HCT116 (cell line): ENCODE results near the gene SUSD4. TPM values are rescaled to one million over a fixed set of nuclear protein-coding genes. Genes with fewer than 3 reads are reported as not detected.

Experiments
- ATAC-seq: fragments of 200-7000 bp; cut with Tn5 transposase; 2 replicates; pipeline ENCODE4 v1.9.1; 2020; ENCODE audit warnings: mild to moderate bottlenecking, moderate library complexity
- BruUV-seq: library from RNA; stranded (reverse); fragments of 400-500 nt; replicated peaks from 2 replicates; lab custom pipeline; 2021; lab: Mats Ljungman, UMichigan
- CTCF ChIA-PET: fragments of 300-600 bp; sonication (Branson Sonifier 250); formaldehyde crosslinking; loops from one replicate; lab custom pipeline; 2021; ENCODE audit warnings: antibody characterized with exemption; lab: Charles Lee
- POLR2A ChIA-PET: fragments of 300-600, 350-600 bp; sonication (Branson Sonifier 250); formaldehyde crosslinking; loops from one replicate; lab custom pipeline; 2021; ENCODE audit warnings: antibody characterized with exemption; lab: Charles Lee
- RAD21 ChIA-PET, 2 experiments: fragments of 300-600 bp; sonication (Branson Sonifier 250); formaldehyde crosslinking; loops; one replicate each; lab custom pipeline; 2023; ENCODE audit warnings: low total read pairs in 2 of 2; ENCODE audit not compliant: uncharacterized antibody in 2 of 2, unreplicated experiment in 2 of 2, low non-redundant PET in 1 of 2; lab: Charles Lee
- DNase-seq: peaks from one replicate; pipeline ENCODE4 v3.0.0-alpha.2; 2010; ENCODE audit warnings: low read depth, low spot score
- H2AFZ ChIP-seq: fragments of 200-600 bp; shearing (Covaris generic), sonication (generic); 2 replicates; pipeline ENCODE4 v1.6.1; 2017; ENCODE audit warnings: low read depth, mixed run types, mixed read lengths, antibody characterized with exemption, low read length; ENCODE audit not compliant: poor library complexity, severe bottlenecking
- H3K27ac ChIP-seq: 2 replicates; pipeline ENCODE4 v1.5.1; 2012; ENCODE audit warnings: low read depth, low read length
- H3K27me3 ChIP-seq: fragments of 200-600 bp; sonication (generic); 2 replicates; pipeline ENCODE4 v1.6.1; 2016; ENCODE audit warnings: mixed run types, low read length, mixed read lengths; ENCODE audit not compliant: insufficient read depth
- H3K36me3 ChIP-seq, 2 experiments: fragments of 200-500 bp in 1 of 2; fragments of 200-600 bp in 1 of 2; sonication (Bioruptor generic) in 1 of 2; sonication (generic) in 1 of 2; 2 replicates each; pipeline versions ENCODE4 v1.5.1 to v1.6.1; 2014 to 2016; ENCODE audit warnings: low read length in 2 of 2, inconsistent platforms in 1 of 2, mixed read lengths in 1 of 2, mixed run types in 1 of 2; ENCODE audit not compliant: insufficient read depth in 2 of 2, control insufficient read depth in 1 of 2
- H3K4me1 ChIP-seq, 2 experiments: fragments of 200-600 bp in 1 of 2; sonication (generic) in 1 of 2; 2 replicates each; pipeline versions ENCODE4 v1.5.1 to v1.6.1; 2012 to 2017; ENCODE audit warnings: low read length in 2 of 2, inconsistent platforms in 1 of 2, mild to moderate bottlenecking in 1 of 2, mixed read lengths in 1 of 2, mixed run types in 1 of 2, moderate library complexity in 1 of 2; ENCODE audit not compliant: insufficient read depth in 2 of 2, control insufficient read depth in 1 of 2
- H3K4me2 ChIP-seq: fragments of 200-600 bp; sonication (generic); 2 replicates; pipeline ENCODE4 v1.6.1; 2017; ENCODE audit warnings: mixed run types, low read length, mixed read lengths
- H3K4me3 ChIP-seq, 2 experiments: fragments of 200-600 bp in 1 of 2; sonication (generic) in 1 of 2; replicated peaks in 1 of 2; 2 replicates each; pipeline ENCODE4 v1.5.1; 2011 to 2016; ENCODE audit warnings: low read length in 2 of 2, control low read depth in 1 of 2, low read depth in 1 of 2, mild to moderate bottlenecking in 1 of 2, mixed read lengths in 1 of 2, mixed run types in 1 of 2
- H3K79me2 ChIP-seq: fragments of 200-600 bp; sonication (generic); 2 replicates; pipeline ENCODE4 v1.6.1; 2017; ENCODE audit warnings: mild to moderate bottlenecking, mixed run types, low read length, moderate library complexity, mixed read lengths; ENCODE audit not compliant: insufficient read depth
- H3K9ac ChIP-seq: fragments of 200-600 bp; sonication (generic); 2 replicates; pipeline ENCODE4 v1.6.1; 2016; ENCODE audit warnings: low read length, mixed read lengths
- H3K9me2 ChIP-seq: fragments of 200-600 bp; sonication (generic), shearing (Covaris generic); 2 replicates; pipeline ENCODE4 v1.6.1; 2017; ENCODE audit warnings: mixed run types, mild to moderate bottlenecking, moderate library complexity; ENCODE audit not compliant: insufficient read depth
- H3K9me3 ChIP-seq, 2 experiments: fragments of 200-500 bp in 1 of 2; fragments of 200-600 bp in 1 of 2; sonication (Bioruptor generic) in 1 of 2; sonication (generic) in 1 of 2; 2 replicates each; pipeline ENCODE4 v1.6.1; 2014 to 2017; ENCODE audit warnings: low read length in 2 of 2, mixed read lengths in 2 of 2, inconsistent platforms in 1 of 2, low read depth in 1 of 2, mild to moderate bottlenecking in 1 of 2, mixed run types in 1 of 2, moderate library complexity in 1 of 2; ENCODE audit not compliant: control insufficient read depth in 1 of 2, insufficient read depth in 1 of 2
- H4K20me1 ChIP-seq: fragments of 200-600 bp; sonication (generic), shearing (Covaris generic); 2 replicates; pipeline ENCODE4 v1.6.1; 2017; ENCODE audit warnings: mixed run types, mild to moderate bottlenecking, moderate library complexity; ENCODE audit not compliant: insufficient read depth
- CBX3 ChIP-seq: IDR thresholded peaks from 2 replicates; pipeline ENCODE4 v1.6.1; 2012; ENCODE audit warnings: low read depth
- CEBPB ChIP-seq: IDR thresholded peaks from 2 replicates; pipeline ENCODE4 v1.6.1; 2012; ENCODE audit warnings: low read depth
- ELF1 ChIP-seq: IDR thresholded peaks from 2 replicates; pipeline ENCODE4 v1.6.1; 2012; ENCODE audit warnings: low read depth, borderline replicate concordance
- EZH2 ChIP-seq: fragments of 200-600 bp; sonication (generic); IDR thresholded peaks from 2 replicates; pipeline ENCODE4 v1.6.1; 2017; ENCODE audit warnings: antibody characterized with exemption, mixed run types
- FOSL1 ChIP-seq: IDR thresholded peaks from 2 replicates; pipeline ENCODE4 v1.6.1; 2012; ENCODE audit warnings: low read depth
- JUND ChIP-seq: IDR thresholded peaks from 2 replicates; pipeline ENCODE4 v1.6.1; 2012
- SP1 ChIP-seq: IDR thresholded peaks from 2 replicates; pipeline ENCODE4 v1.6.1; 2012; ENCODE audit warnings: low read depth
- SRF ChIP-seq: IDR thresholded peaks from 2 replicates; pipeline ENCODE4 v1.6.1; 2012; ENCODE audit warnings: low read depth
- TCF7L2 ChIP-seq: IDR thresholded peaks from 2 replicates; pipeline ENCODE4 v1.7.0; 2011; ENCODE audit warnings: borderline replicate concordance, inconsistent platforms; ENCODE audit not compliant: insufficient read depth, insufficient read length; ENCODE audit errors: extremely low read depth
- intact Hi-C: fragments of 100-400 bp; cut with micrococcal nuclease; formaldehyde crosslinking; loops from 2 replicates; pipeline ENCODE4 v1.10.0; 2022
- total RNA-seq: library from RNA; stranded (reverse); gene quantifications from one replicate; pipeline ENCODE4 v1.2.1, GENCODE V29; 2021; ENCODE audit not compliant: unreplicated experiment
- TF ChIP-seq, protein P1 (sequence below): IDR thresholded peaks from 2 replicates; pipeline ENCODE4 v1.6.1; 2012; ENCODE audit warnings: low read depth
- TF ChIP-seq, protein P2 (sequence below), 3 experiments: fragments of 200-600 bp in 1 of 3; sonication (generic) in 1 of 3; IDR thresholded peaks in 2 of 3; conservative IDR thresholded peaks in 1 of 3; 2 replicates each; pipeline ENCODE4 v1.5.1; 2012 to 2017; ENCODE audit warnings: low read depth in 2 of 3, low read length in 2 of 3, antibody characterized with exemption in 1 of 3, borderline replicate concordance in 1 of 3, control low read depth in 1 of 3, mild to moderate bottlenecking in 1 of 3, mixed read lengths in 1 of 3, mixed run types in 1 of 3, moderate library complexity in 1 of 3; ENCODE audit not compliant: insufficient read depth in 1 of 3

Gene SUSD4
- total RNA-seq, 1 experiment from 2014 or later = 0.59 TPM

DNA sequence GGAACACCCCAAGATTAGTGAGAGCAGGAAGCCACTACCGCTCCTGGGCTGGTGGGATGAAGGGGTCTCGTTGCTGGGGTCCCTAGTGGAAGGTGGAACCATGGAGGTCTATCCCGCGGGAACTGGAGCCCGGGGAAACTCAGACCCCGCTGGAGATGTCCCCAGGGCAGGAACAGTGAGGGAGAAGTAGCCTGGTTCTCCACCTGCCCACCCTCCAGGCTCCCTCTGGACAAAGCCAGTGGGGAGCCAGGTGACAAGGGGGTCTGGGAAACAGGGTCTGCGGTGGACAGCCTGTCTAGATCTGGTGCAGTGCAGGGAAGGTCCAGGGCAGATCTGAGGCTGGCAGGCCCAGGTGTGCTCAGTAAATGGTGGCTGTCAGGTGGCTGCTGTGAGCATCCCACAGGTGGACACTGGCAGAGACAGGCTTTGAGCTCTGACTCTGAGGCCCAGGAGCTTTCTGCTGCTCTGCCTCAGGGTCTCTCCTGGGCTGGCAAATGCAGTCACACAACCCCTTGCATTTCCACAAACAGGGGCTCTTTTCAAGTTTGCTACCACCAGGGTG is 132.9 kb downstream of the SUSD4 start (continued):
- TF ChIP-seq, protein P1, sequence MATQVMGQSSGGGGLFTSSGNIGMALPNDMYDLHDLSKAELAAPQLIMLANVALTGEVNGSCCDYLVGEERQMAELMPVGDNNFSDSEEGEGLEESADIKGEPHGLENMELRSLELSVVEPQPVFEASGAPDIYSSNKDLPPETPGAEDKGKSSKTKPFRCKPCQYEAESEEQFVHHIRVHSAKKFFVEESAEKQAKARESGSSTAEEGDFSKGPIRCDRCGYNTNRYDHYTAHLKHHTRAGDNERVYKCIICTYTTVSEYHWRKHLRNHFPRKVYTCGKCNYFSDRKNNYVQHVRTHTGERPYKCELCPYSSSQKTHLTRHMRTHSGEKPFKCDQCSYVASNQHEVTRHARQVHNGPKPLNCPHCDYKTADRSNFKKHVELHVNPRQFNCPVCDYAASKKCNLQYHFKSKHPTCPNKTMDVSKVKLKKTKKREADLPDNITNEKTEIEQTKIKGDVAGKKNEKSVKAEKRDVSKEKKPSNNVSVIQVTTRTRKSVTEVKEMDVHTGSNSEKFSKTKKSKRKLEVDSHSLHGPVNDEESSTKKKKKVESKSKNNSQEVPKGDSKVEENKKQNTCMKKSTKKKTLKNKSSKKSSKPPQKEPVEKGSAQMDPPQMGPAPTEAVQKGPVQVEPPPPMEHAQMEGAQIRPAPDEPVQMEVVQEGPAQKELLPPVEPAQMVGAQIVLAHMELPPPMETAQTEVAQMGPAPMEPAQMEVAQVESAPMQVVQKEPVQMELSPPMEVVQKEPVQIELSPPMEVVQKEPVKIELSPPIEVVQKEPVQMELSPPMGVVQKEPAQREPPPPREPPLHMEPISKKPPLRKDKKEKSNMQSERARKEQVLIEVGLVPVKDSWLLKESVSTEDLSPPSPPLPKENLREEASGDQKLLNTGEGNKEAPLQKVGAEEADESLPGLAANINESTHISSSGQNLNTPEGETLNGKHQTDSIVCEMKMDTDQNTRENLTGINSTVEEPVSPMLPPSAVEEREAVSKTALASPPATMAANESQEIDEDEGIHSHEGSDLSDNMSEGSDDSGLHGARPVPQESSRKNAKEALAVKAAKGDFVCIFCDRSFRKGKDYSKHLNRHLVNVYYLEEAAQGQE = no peak
- no peak for TF ChIP-seq SRF
- TF ChIP-seq CBX3 = no peak
- TF ChIP-seq, protein P2, sequence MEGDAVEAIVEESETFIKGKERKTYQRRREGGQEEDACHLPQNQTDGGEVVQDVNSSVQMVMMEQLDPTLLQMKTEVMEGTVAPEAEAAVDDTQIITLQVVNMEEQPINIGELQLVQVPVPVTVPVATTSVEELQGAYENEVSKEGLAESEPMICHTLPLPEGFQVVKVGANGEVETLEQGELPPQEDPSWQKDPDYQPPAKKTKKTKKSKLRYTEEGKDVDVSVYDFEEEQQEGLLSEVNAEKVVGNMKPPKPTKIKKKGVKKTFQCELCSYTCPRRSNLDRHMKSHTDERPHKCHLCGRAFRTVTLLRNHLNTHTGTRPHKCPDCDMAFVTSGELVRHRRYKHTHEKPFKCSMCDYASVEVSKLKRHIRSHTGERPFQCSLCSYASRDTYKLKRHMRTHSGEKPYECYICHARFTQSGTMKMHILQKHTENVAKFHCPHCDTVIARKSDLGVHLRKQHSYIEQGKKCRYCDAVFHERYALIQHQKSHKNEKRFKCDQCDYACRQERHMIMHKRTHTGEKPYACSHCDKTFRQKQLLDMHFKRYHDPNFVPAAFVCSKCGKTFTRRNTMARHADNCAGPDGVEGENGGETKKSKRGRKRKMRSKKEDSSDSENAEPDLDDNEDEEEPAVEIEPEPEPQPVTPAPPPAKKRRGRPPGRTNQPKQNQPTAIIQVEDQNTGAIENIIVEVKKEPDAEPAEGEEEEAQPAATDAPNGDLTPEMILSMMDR (IDR thresholded peaks at IDR 0.05 in 2 of 3, conservative IDR thresholded peaks at IDR 0.05 in 1 of 3; ENCODE audit: borderline replicate concordance in 1 of 3, insufficient read depth in 1 of 3, low read depth in 2 of 3, low read length in 2 of 3) = no peak

DNA sequence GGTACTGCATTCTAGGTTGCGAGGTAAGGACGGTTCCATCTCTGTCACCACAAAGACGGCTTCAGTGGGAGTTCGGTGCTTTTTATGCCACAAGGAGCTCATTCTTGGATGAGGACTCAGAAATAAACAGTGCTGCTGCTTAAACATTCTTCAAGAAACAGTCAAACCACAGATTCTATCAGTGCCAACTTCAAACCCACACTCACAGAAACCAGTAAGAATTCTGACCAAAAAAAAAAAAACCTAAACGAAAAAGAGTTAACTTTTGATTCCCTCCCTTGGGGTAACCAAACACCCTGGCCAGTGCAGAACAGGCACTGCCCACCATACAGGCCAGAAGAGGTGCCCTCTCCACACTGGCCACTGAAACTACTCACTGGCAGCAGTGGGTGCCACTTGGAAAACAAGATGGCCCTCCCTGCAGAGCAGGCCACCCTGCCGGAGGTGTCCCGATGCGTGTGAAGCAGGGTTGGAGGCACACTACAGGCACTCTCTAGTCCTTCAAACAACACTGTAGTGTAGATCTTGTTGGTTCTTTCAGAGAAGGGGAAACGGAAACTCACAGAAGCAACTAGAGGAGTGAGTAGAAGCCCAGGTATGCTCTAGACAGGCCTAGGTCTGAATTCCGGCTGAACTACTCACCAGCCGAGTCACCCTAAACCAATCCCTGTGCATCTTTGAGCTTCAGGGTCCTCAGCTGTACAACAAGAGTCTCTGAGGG is 133.7 kb downstream of the SUSD4 start:
- DNase-seq = peak; percentile 41
- Histone ChIP-seq H3K36me3 (no peaks in the 10 kb centered on the region), H4K20me1 (no peaks in the 10 kb centered on the region), H2AFZ (peak overlapping the region; percentile 90), H3K4me3 (peak overlapping the region in 1 of 2 experiments; percentile 24; a peak in 1 of 4 replicates), H3K9ac (no peak overlapping the region), H3K9me3 (no peaks in the 10 kb centered on the region), H3K27me3 (no peaks in the 10 kb centered on the region), H3K4me1 (peaks cover 17 to 49% of the 10 kb centered on the region in 2 experiments), H3K9me2 (no peaks in the 10 kb centered on the region), H3K27ac (peak overlapping the region; percentile 27; the same call in 1 of the 2 replicates), H3K79me2 (no peaks in the 10 kb centered on the region), H3K4me2 (peak overlapping the region; percentile 62)
- RAD21 ChIA-PET = interaction anchor here in 1 of 2 experiments (0.6 kb wide), 1 partner anchor 1021 kb away, joined by 3 read pairs; no protein-coding TSS in a partner anchor
- intact Hi-C loops = no loop called here
- peak; percentile 57 for ATAC-seq
- BruUV-seq = no TSS peak
- CTCF ChIA-PET = no interaction called here
- TF ChIP-seq EZH2 (no peak), ELF1 (no peak), FOSL1 (peak; percentile 73), TCF7L2 (no peak), JUND (0 out of 2 replicates have a peak, but pooled peaks have one; percentile 41), SP1 (peak; percentile 37; the same call in 1 of the 2 replicates), CEBPB (no peak)
- TF ChIP-seq, protein P2 (IDR thresholded peaks at IDR 0.05 in 2 of 3, conservative IDR thresholded peaks at IDR 0.05 in 1 of 3; ENCODE audit: borderline replicate concordance in 1 of 3, insufficient read depth in 1 of 3, low read depth in 2 of 3, low read length in 2 of 3) = no peak
- POLR2A ChIA-PET = no interaction called here
